Erythroblast (primary cell): ENCODE results near the gene SPA17.

Experiments
- DNase-seq, 2 experiments: peaks; one replicate each; lab custom pipeline; 2025; lab: John Stamatoyannopoulos, UW
- GATA1 ChIP-seq: IDR thresholded peaks from 2 replicates; pipeline ENCODE4 v1.6.1; 2011; ENCODE audit warnings: low read depth, mild to moderate bottlenecking, control low read depth, low read length, moderate library complexity
- POLR2A ChIP-seq: IDR thresholded peaks from 2 replicates; pipeline ENCODE4 v1.6.1; 2011; ENCODE audit warnings: mild to moderate bottlenecking, low read length

Gene SPA17

GRCh38 chr11:124646148-124646547 is 27.6 kb upstream of the SPA17 start:
- no peak for DNase-seq
- TF ChIP-seq POLR2A, result no peak
- TF ChIP-seq GATA1, result no peak

- TF ChIP-seq POLR2A (no peak), GATA1 (no peak)
- no peak for DNase-seq
These were observed 25.1 kb upstream of the SPA17 start for GRCh38 chr11:124648610-124649009.

- no peak for TF ChIP-seq POLR2A
- no peak for TF ChIP-seq GATA1
- DNase-seq, result no peak
These were observed 16.7 kb upstream of the SPA17 start for GRCh38 chr11:124656774-124657630.

- DNase-seq, result no peak
- TF ChIP-seq GATA1, result no peak
- TF ChIP-seq POLR2A, result no peak
These were observed 15.8 kb upstream of the SPA17 start for GRCh38 chr11:124657904-124658303.

- DNase-seq, result no peak
- TF ChIP-seq POLR2A, result no peak
- TF ChIP-seq GATA1, result no peak
These were observed 15.2 kb upstream of the SPA17 start for GRCh38 chr11:124658501-124658900.

GRCh38 chr11:124658986-124659385 is 14.7 kb upstream of the SPA17 start:
- no peak for DNase-seq
- no peak for TF ChIP-seq GATA1
- no peak for TF ChIP-seq POLR2A

- DNase-seq, result no peak
- no peak for TF ChIP-seq GATA1
- no peak for TF ChIP-seq POLR2A
These were observed 12.2 kb upstream of the SPA17 start for GRCh38 chr11:124661553-124661952.

GRCh38 chr11:124662106-124662505 is 11.6 kb upstream of the SPA17 start:
- DNase-seq, result no peak

GRCh38 chr11:124663861-124664260 is 9.8 kb upstream of the SPA17 start:
- TF ChIP-seq POLR2A (no peak), GATA1 (no peak)
- DNase-seq, result no peak

More at GRCh38 chr11:124662106-124662505, 11.6 kb upstream of the SPA17 start:
- TF ChIP-seq POLR2A (no peak), GATA1 (no peak)

GRCh38 chr11:124667601-124668000 is 6.1 kb upstream of the SPA17 start:
- no peak for TF ChIP-seq POLR2A
- no peak for TF ChIP-seq GATA1
- no peak for DNase-seq

- peak; percentile 56 to 77 for DNase-seq
- TF ChIP-seq GATA1 (no peak), POLR2A (no peak)
These were observed 4.5 kb upstream of the SPA17 start for GRCh38 chr11:124669193-124669592.

- peak; percentile 22 to 29 for DNase-seq
These were observed 3.0 kb upstream of the SPA17 start for GRCh38 chr11:124670732-124671131.

GRCh38 chr11:124672536-124673215 is 1.0 kb upstream of the SPA17 start:
- TF ChIP-seq GATA1, result no peak
- no peak for TF ChIP-seq POLR2A
- DNase-seq, result peak; percentile 35 to 43

More at GRCh38 chr11:124670732-124671131, 3.0 kb upstream of the SPA17 start:
- no peak for TF ChIP-seq GATA1
- no peak for TF ChIP-seq POLR2A

GRCh38 chr11:124674168-124674517 is 439 bp downstream of the SPA17 start:
- no peak for TF ChIP-seq GATA1
- TF ChIP-seq POLR2A, result no peak

More at GRCh38 chr11:124674168-124674517, 439 bp downstream of the SPA17 start:
- peak in 1 of 2 experiments; percentile 28 for DNase-seq
